ENCODE results near the gene APOBEC4.
"Not testable (repeated sequence)": the region's sequence is repeated elsewhere in the genome, so short reads cannot be mapped to it uniquely, and the experiment has no call there.

The APOBEC4 gene, protein sequence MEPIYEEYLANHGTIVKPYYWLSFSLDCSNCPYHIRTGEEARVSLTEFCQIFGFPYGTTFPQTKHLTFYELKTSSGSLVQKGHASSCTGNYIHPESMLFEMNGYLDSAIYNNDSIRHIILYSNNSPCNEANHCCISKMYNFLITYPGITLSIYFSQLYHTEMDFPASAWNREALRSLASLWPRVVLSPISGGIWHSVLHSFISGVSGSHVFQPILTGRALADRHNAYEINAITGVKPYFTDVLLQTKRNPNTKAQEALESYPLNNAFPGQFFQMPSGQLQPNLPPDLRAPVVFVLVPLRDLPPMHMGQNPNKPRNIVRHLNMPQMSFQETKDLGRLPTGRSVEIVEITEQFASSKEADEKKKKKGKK

DNA sequence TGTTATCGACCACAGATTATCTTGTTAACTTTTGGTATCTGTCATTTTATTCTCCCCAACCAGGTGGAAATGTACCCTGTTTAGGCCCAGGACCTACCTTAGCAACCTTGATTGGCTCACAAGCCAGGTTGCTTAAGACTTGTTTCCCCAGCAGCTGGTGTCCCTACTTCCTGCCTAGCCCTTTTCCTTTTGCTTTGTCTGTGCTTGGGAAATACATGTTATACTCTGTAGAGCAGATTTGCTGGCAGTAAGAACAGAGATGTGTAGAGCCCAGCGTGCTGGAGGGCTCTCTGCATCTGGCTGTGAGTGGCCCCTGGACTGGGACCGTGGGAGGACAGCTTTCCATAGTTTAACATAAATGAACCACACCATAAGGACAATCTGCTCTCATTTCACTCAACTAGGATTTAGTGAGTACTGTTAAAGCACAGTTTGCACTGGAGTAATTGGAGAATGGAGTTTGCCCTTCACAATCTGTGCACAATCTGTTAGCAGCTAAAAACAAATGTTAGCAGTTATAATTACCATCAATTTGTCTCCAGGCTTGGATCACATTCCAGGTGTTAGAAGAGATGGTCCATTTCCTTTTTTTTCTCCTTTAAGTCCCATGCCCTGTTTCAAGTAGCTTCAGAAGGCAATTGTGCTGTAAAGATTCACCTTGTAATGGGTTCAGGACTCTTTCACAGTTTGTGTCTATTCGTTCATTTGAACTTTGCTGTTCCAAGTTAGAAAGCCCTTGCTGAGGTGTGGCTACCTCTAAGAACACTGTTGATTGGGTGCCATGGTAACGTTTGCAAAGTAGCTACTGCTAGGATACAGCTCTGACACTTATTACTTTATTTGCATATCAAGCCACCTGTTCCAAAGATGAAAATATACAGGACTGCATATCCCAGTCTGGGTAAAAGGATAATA lies at the start of gene APOBEC4:
TSS of gene APOBEC4 (minus strand) at position 770 of the 915 bp plus-strand sequence. CDS start 4,535 bp downstream, outside the sequence.
- DNase-seq: no peak

GRCh38 chr1:183702813-183703198 lies 49.7 kb upstream of the APOBEC4 start:
- no peak for DNase-seq

- no peak for DNase-seq
Observed at GRCh38 chr1:183702087-183702812, 49.1 kb upstream of the APOBEC4 start.

- DNase-seq: no peak
Observed at GRCh38 chr1:183699616-183700160, 46.6 kb upstream of the APOBEC4 start.

DNA sequence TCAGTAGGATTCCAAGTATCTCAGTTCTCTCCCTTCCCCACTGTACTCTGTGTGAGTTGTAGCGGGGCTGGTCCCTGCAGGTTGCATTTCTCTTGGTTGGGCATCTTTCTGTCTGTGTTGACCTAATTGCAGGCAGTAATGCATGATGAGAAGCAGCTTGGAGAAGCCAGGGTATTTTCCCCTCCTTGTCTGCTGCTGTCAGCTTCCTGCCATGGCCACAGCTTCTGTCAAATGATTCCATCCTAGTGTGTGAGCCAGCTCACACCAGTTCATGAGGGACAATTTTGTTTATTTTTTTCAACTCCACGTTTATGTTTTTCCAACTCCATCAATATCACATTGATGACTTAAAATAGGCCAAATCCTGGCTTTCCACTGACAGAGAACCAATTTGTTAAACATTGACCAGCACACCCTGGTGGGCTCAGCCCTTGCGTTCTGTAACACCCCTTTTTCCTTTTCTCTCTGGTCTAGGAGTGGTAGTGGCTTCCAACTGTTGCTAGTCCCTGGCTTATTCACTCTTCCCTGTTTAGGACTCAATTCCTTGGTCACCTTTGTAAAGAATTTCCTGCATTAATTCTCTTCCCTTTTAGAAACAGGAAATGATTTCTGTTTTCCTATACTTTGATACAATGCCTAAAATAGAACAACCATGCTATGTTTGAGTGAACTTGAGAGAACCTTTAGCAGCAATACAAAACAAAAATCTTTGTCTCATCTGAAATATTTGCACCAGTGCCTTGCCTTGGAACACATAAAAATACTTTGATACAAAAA lies 44.9 kb upstream of the APOBEC4 start:
- DNase-seq: no peak

- DNase-seq: no peak
Observed at GRCh38 chr1:183696981-183697380, 43.9 kb upstream of the APOBEC4 start.

DNA sequence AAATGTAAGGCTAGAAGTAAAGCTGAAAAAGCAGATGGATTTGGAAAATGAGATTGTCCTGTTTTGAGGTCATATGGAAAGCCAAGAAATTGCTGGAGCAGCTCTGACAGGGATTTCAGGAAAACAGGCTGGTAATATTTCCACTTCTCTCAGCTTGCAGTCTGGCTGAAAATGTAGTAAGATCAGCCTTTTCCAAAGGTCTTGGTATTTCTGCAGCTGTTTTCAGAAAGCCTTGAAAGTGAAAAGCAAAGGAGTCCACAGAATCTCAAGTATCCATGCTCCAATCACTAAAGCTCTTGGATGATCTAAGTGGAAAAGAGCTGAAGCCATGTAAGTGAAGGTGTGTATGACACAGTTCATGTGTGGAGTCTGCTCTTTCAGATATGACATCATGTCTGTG lies 41.6 kb upstream of the APOBEC4 start:
- DNase-seq: no peak

DNA sequence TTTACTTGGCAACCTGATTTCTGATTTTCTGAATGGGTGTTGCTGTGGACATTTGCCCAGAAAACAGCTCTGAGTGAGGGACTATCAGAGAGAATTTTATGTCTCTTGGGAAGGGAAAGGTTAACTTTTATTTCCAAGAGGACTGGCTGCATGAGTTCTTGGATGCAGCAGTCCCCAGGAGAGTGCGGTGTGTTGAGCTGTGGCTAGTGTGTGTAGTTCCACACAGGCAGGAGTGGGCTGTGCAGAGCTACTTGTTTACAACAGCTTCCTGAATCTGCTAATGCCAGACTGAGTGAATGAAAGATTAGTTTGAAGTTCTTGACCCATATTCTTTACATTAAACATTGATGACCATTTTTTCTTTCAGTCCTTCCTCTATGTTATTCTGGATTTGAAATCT lies 41.0 kb upstream of the APOBEC4 start:
- no peak for DNase-seq

DNA sequence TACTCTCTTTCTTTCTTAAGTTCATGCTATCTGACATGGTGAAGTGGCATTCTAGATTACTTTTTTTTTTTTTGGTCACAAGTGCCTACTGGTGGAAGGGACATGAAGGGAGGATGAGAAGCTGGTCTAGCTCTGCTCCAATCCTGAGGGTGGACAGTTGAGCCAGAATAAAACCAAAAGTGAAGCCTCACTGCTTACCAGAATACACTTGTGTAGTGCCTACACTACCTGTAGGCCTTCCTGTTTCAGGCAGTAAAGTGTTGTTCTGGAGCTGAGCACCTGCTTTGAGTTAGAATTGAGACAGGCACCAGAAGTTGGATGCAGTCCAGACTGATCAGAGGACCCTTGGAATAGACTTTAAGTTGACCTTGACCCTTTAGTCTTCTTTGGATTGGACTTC lies 40.4 kb upstream of the APOBEC4 start:
- DNase-seq: no peak

- DNase-seq: no peak
Observed at GRCh38 chr1:183689762-183690204, 36.7 kb upstream of the APOBEC4 start.

- no peak for DNase-seq
Observed at GRCh38 chr1:183688341-183689060, 35.4 kb upstream of the APOBEC4 start.

DNA sequence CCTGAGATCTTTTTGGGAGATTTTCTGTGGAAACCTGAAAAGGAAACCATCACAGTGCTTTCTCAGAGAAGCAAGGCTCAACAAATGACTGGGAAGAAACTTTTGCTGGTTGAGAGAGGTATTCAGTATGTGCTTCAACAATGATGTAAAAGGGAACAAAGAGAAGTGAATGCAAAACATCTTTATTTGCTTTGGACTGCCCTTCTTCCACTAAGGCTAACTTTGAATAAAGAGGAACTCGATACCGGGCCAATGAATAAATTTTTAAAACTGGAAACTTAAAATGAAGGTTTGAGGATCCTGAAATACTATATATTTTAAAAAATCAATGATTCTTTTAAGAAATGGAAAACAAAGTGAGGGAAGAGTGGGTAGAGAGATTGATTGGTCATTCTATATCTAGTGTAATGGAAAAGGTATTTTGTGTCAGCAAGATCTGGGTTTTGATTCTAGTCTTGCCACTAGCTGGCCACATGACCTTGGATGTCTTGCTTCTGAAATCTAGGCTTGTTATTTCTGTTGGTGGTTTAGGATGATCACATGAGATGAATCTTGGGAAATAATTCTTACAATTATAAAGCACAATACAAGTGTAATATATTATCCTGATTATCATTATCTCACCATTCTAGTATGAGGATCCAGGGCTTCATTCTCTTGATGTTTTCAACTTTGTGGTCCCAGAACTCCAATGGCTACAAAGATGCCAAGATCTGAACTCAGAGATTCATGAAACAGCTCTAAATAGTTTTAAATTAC lies 34.6 kb upstream of the APOBEC4 start:
- no peak for DNase-seq

DNA sequence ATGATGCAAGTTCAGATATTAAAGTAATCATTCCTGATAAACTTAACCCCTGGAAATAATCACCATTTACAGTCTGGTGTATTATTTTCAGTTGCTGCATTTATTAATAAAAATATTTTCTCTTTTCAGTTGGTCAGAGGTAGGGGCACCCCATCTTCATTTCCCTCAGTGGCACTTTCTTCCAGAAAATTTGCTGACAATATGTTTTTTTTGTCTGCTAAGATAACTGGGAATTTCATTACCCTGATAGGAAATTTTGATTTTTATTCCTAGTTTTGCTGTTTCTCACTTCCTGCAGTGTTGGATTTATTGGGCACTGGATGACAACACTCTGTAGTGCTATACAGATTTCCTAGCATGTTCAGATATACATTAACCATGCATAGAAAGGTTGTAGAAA lies 33.1 kb upstream of the APOBEC4 start:
- DNase-seq: no peak

DNA sequence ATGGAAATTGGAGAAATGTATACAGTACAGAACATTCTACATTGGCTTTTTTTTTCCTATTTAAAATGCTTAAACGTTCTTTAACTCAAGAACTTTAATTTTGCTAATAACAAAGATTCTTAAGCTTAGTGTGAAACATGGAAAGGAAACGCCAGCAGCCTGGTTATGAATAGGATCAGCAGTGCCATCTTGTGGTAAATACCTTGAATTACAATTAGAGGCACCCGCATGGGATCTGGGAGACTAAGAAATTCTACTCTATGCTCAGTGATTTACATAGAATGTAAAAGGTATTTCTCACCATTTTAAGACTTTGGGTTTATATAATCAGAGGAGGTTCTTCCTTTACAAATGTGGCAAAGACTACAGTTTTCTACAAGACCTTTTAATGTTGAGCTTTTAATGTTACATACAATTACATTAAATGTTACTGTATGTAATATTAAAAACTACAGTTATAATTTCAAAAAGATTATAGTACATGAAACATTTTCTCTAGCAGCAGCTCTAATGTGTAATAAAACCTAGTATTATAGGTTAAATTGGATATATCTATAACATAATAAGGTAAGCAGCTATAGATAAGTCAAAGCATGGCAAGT lies 32.1 kb upstream of the APOBEC4 start:
- peak; percentile 37 for DNase-seq

DNA sequence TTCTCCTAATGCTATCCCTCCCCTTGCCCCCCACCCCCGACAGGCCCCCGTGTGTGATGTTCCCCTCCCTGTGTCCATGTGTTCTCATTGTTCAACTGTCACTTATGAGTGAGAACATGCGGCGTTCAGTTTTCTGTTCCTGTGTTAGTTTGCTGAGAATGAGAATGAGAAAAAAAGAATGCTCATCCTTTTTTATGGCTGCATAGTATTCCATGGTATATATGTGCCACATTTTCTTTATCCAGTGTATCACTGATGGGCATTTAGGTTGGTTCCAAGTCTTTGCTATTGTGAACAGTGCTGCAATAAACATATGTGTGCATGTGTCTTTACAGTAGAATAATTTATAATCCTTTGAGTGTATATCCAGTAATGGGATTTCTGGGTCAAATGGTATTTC lies 26.2 kb upstream of the APOBEC4 start:
- DNase-seq: not testable (repeated sequence)

DNA sequence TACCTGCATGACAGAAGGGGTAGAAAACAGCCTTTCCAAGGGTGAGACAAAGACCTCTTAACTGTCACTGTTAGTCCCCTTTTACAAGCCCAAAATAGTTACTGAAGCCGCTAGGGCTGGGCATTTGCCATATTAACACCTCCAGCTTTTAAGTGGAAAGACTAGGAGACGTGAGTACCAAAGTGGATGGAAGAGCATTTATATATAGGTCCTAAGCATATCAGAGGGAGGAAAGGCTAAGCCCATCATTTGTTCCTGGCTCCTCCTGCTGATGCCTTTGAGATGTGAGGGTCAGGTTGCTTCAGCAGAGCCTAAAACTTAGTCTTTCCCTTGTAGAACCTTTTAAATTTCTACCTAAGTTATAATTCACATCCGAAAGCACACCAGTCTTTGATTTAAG lies 25.7 kb upstream of the APOBEC4 start:
- DNase-seq: no peak

GRCh38 chr1:183676586-183677189 lies 23.6 kb upstream of the APOBEC4 start:
- DNase-seq: no peak

- no peak for DNase-seq
Observed at GRCh38 chr1:183675883-183676585, 22.9 kb upstream of the APOBEC4 start.

GRCh38 chr1:183675381-183675780 lies 22.3 kb upstream of the APOBEC4 start:
- DNase-seq: no peak

Measured in KG1 (cell line).